ENCODE measurements around the gene GRID1.

DNA sequence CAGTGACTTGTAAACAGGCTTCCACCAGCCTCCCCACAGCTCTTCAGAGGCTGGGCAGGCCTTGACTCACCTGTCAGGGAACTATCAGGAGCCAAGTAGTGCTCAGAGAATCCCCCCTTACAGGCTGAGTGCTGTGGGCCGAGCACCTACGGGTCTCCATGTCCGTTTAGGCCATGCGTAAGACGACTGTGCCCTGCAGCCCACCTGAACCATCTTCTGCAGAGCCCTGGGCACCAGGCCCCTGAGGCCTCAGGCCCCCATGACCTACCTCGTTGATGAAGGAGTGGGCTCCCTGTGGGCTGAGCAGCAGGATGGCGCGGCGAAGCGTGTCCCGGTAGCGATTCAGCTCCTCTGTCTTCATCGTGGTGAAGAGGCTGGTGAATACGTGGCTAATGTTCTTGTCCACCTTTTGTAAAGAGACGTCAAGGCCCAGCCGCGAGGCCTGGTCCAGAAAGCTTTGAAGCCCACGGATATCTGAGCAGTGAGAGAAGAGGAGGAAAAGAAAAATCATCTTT is 228.0 kb downstream of the GRID1 start:
- no peak for TF ChIP-seq POLR2A (IDR thresholded peaks at IDR 0.05)
- TF ChIP-seq, protein P1, sequence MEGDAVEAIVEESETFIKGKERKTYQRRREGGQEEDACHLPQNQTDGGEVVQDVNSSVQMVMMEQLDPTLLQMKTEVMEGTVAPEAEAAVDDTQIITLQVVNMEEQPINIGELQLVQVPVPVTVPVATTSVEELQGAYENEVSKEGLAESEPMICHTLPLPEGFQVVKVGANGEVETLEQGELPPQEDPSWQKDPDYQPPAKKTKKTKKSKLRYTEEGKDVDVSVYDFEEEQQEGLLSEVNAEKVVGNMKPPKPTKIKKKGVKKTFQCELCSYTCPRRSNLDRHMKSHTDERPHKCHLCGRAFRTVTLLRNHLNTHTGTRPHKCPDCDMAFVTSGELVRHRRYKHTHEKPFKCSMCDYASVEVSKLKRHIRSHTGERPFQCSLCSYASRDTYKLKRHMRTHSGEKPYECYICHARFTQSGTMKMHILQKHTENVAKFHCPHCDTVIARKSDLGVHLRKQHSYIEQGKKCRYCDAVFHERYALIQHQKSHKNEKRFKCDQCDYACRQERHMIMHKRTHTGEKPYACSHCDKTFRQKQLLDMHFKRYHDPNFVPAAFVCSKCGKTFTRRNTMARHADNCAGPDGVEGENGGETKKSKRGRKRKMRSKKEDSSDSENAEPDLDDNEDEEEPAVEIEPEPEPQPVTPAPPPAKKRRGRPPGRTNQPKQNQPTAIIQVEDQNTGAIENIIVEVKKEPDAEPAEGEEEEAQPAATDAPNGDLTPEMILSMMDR (IDR thresholded peaks at IDR 0.05): no peak
